Endodermal cell (in vitro differentiated cells): ENCODE results near the gene SDR42E1. TPM values are rescaled to one million over a fixed set of nuclear protein-coding genes. Genes with fewer than 3 reads are reported as not detected.

Experiments
- DNase-seq: peaks from one replicate; pipeline ENCODE4 v3.0.0-alpha.2; 2017
- H3K27ac ChIP-seq: 2 replicates; pipeline ENCODE4 v1.5.1; 2013; ENCODE audit warnings: mild to moderate bottlenecking, low read depth, low read length, moderate library complexity
- H3K27me3 ChIP-seq: 2 replicates; pipeline ENCODE4 v1.6.1; 2013; ENCODE audit warnings: mild to moderate bottlenecking, low read length, moderate library complexity; ENCODE audit not compliant: insufficient read depth, control insufficient read depth, poor library complexity, severe bottlenecking
- H3K36me3 ChIP-seq: 2 replicates; pipeline ENCODE4 v1.7.0; 2013; ENCODE audit warnings: mild to moderate bottlenecking, low read length, moderate library complexity; ENCODE audit not compliant: control insufficient read depth, insufficient read depth
- H3K4me1 ChIP-seq: one replicate; pipeline ENCODE4 v1.7.0; 2013; ENCODE audit warnings: low read length; ENCODE audit not compliant: control insufficient read depth, insufficient read depth
- H3K4me3 ChIP-seq: 2 replicates; pipeline ENCODE4 v1.5.1; 2013; ENCODE audit warnings: mild to moderate bottlenecking, low read length, moderate library complexity
- H3K9ac ChIP-seq: 2 replicates; pipeline ENCODE4 v1.6.1; 2013; ENCODE audit warnings: mild to moderate bottlenecking, low read length, moderate library complexity; ENCODE audit not compliant: poor library complexity, severe bottlenecking; ENCODE audit errors: extremely low read depth
- H3K9me3 ChIP-seq: 2 replicates; pipeline ENCODE4 v1.6.1; 2013; ENCODE audit warnings: mild to moderate bottlenecking, low read length, moderate library complexity; ENCODE audit not compliant: control insufficient read depth
- H3K27ac Mint-ChIP-seq: 2 replicates; pipeline ENCODE4 v1.8.0; 2020; ENCODE audit warnings: mixed read lengths
- H3K27me3 Mint-ChIP-seq: 2 replicates; pipeline ENCODE4 v1.8.0; 2021; ENCODE audit warnings: mild to moderate bottlenecking, mixed read lengths; ENCODE audit not compliant: insufficient read depth
- H3K36me3 Mint-ChIP-seq: 2 replicates; pipeline ENCODE4 v1.8.0; 2020; ENCODE audit warnings: low read depth, mixed read lengths
- H3K4me1 Mint-ChIP-seq: 2 replicates; pipeline ENCODE4 v1.8.0; 2020; ENCODE audit warnings: mixed read lengths
- H3K4me3 Mint-ChIP-seq: 2 replicates; pipeline ENCODE4 v1.8.0; 2020; ENCODE audit warnings: mild to moderate bottlenecking, moderate library complexity, mixed read lengths
- H3K9me3 Mint-ChIP-seq: 2 replicates; pipeline ENCODE4 v1.8.0; 2020; ENCODE audit warnings: mild to moderate bottlenecking, mixed read lengths
- WGBS, 2 experiments: methylation state at CpG; one replicate each; pipeline versions ENCODE4 v1.1.5 to v1.1.7; 2013; ENCODE audit warnings: missing lambda C conversion rate in 2 of 2, mixed read lengths in 1 of 2; ENCODE audit not compliant: insufficient coverage in 1 of 2, insufficient read length in 1 of 2; 5-methylcytosine and 5-hydroxymethylcytosine counted together
- total RNA-seq, 2 donors: library from RNA; stranded (reverse); fragmentation: NEBNext Ultra II Directional in 1 of 2; extraction: Animal tissue kit (Norgen Biotek cat#: 25700) in 1 of 2; gene quantifications; 2 replicates in 1 of 2; 3 replicates in 1 of 2; pipeline ENCODE4 v1.2.1, GENCODE V29; 2021
- TF ChIP-seq, protein P1 (sequence below): fragments of 200-600 bp; sonication (generic); conservative IDR thresholded peaks from 2 replicates; pipeline ENCODE4 v1.5.0; 2021; ENCODE audit warnings: antibody characterized with exemption, mild to moderate bottlenecking

SDR42E1 gene
- total RNA-seq, 2 donors from 2014 or later: 0.15 TPM; not detected in 1

DNA sequence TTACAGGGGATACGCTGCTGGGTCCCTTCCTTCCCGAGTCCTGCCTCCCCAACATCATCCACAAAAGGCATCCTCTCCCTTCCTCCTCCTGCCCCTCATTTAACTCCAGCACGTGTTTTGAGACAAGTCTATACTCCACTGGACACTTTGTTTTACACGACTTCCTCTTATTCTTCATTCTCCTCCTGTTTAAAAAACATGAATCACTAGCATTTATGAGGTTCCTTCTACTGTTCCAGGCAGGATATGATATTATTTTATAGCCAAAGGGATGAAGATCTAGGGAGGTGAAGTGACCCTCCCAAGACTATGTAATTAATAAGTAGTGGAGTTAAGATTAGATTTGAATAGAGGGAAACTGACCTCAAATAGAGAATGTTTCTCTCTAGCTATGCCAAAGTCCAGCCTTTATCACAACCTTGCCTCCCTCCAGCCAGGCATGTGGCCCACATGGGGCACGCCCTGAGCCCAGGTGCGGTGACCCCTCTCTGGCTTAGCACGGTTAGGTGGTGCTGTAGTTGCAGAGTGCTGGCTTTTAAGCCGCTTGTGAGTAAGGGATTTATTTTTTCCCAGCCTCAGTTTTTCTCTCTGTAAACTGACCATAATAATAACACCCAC is 22.5 kb upstream of the SDR42E1 start:
- TF ChIP-seq, protein P1, sequence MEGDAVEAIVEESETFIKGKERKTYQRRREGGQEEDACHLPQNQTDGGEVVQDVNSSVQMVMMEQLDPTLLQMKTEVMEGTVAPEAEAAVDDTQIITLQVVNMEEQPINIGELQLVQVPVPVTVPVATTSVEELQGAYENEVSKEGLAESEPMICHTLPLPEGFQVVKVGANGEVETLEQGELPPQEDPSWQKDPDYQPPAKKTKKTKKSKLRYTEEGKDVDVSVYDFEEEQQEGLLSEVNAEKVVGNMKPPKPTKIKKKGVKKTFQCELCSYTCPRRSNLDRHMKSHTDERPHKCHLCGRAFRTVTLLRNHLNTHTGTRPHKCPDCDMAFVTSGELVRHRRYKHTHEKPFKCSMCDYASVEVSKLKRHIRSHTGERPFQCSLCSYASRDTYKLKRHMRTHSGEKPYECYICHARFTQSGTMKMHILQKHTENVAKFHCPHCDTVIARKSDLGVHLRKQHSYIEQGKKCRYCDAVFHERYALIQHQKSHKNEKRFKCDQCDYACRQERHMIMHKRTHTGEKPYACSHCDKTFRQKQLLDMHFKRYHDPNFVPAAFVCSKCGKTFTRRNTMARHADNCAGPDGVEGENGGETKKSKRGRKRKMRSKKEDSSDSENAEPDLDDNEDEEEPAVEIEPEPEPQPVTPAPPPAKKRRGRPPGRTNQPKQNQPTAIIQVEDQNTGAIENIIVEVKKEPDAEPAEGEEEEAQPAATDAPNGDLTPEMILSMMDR: no peak
- H3K27ac Mint-ChIP-seq: no peak overlapping the region

DNA sequence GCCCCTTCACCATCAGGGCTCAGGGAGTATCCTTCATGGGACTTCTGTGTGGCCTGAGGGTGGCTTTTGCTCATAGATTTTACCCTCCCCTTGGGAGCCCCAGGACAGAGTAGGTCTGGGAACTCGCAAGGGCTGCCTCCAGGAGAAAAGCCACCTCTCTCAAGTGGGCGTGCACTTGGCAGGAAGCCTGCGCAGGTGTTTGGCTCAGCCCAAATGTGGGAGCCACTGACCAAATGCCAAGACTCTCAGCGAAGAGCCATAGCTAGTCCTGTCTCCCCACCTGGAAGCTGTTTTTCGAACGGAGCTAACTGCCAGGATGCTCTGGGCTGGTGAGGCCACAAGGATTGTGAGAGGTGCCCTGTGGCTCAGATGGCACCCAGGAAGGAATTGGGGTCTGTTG is 21.7 kb upstream of the SDR42E1 start:
- Histone ChIP-seq H3K27ac (no peak overlapping the region), H3K9ac (no peak overlapping the region), H3K4me1 (no peaks in the 10 kb centered on the region), H3K4me3 (no peak overlapping the region), H3K9me3 (no peaks in the 10 kb centered on the region), H3K27me3 (peaks cover 8% of the 10 kb centered on the region), H3K36me3 (no peaks in the 10 kb centered on the region)
- Mint-ChIP-seq H3K9me3 (no peaks in the 10 kb centered on the region), H3K27ac (no peak overlapping the region), H3K36me3 (no peaks in the 10 kb centered on the region), H3K27me3 (peaks cover 20% of the 10 kb centered on the region), H3K4me3 (no peak overlapping the region), H3K4me1 (peaks cover 17% of the 10 kb centered on the region)
- WGBS, 2 experiments: 80 to 93% methylated on average over 3 to 6 of the region's 6 CpGs
- TF ChIP-seq, protein P1: no peak
- DNase-seq: no peak

More for the DNA sequence above, 22.5 kb upstream of the SDR42E1 start:
- H3K27me3 ChIP-seq: peaks cover 10% of the 10 kb centered on the region
- H3K4me3 ChIP-seq: no peak overlapping the region
- no peak overlapping the region for H3K4me3 Mint-ChIP-seq
- no peak overlapping the region for H3K27ac ChIP-seq
- no peak for DNase-seq
- no peaks in the 10 kb centered on the region for H3K9me3 Mint-ChIP-seq
- H3K4me1 ChIP-seq: no peaks in the 10 kb centered on the region
- H3K36me3 ChIP-seq: no peaks in the 10 kb centered on the region
- WGBS, 2 experiments: 86 to 100% methylated on average over 3 to 7 of the region's 8 CpGs
- peaks cover 23% of the 10 kb centered on the region for H3K27me3 Mint-ChIP-seq
- H3K36me3 Mint-ChIP-seq: no peaks in the 10 kb centered on the region
- no peak overlapping the region for H3K9ac ChIP-seq
- no peaks in the 10 kb centered on the region for H3K9me3 ChIP-seq
- peaks cover 17% of the 10 kb centered on the region for H3K4me1 Mint-ChIP-seq

DNA sequence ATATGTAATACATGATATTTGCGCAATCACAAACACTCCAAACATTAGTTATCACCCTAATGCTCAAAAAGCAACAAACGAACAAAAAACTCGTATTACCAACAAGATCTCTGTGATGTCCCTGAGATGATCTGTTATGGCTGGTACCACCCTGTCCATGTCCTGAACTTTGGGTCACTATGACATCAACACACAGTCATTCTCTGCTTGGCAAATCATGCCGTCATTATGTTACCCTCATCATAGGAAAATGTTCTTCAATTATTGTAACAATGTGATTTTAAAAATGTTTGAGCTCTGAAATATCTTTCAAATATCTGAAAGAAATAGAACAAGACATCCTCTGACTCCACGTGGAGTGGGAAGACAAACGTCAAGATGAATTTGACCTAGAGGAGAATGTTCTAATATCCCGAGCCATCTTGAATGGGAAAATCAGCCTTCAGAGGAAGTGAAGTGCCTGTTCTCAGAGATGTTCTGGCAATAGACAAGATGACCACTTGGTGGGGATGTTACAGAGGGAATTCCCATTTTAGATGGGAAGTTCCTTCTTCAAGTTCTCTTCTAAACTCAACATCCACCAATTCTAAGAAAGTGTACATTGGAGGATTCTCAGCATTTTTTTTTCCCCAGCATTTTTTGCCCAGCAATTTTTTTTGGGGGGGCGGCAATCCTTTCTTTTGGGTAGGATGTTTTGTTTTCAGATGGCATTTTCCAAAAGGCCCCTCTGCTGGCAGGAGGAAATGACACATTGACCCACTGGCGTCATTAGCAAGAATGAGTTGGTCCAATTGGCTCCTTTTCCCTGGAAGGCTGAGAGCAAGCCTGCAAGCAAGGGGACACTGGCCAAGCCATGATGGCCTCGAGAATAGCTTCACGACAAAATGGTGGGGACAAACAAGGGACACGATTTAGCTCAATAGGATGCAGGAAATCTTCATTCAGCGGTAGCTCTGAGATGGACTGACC is 20.1 kb upstream of the SDR42E1 start:
- H3K4me3 ChIP-seq: no peak overlapping the region
- no peak overlapping the region for H3K27ac ChIP-seq
- no peak overlapping the region for H3K4me3 Mint-ChIP-seq
- H3K4me1 ChIP-seq: no peaks in the 10 kb centered on the region
- H3K27me3 ChIP-seq: peaks cover 20% of the 10 kb centered on the region
- peaks cover 20% of the 10 kb centered on the region for H3K27me3 Mint-ChIP-seq
- H3K36me3 ChIP-seq: no peaks in the 10 kb centered on the region
- no peak overlapping the region for H3K9ac ChIP-seq
- 73 to 75% methylated on average over 10 to 12 of the region's 13 CpGs for WGBS, 2 experiments
- H3K9me3 Mint-ChIP-seq: no peaks in the 10 kb centered on the region
- peak; percentile 56 for DNase-seq
- H3K4me1 Mint-ChIP-seq: peaks cover 7% of the 10 kb centered on the region
- H3K27ac Mint-ChIP-seq: no peak overlapping the region
- TF ChIP-seq, protein P1: peak; percentile 86
- no peaks in the 10 kb centered on the region for H3K9me3 ChIP-seq
- no peaks in the 10 kb centered on the region for H3K36me3 Mint-ChIP-seq
